Measurements from ENCODE around the gene DENND4B. TPM values are rescaled to one million over a fixed set of nuclear protein-coding genes. Genes with fewer than 3 reads are reported as not detected.

DENND4B gene
- total and polyA plus RNA-seq, 10 of the 15 experiments (the other 5 are each of a cell fraction or from before 2014, with no cell fraction given) = 12.0 to 74.8 (median 22.7) TPM

DNA sequence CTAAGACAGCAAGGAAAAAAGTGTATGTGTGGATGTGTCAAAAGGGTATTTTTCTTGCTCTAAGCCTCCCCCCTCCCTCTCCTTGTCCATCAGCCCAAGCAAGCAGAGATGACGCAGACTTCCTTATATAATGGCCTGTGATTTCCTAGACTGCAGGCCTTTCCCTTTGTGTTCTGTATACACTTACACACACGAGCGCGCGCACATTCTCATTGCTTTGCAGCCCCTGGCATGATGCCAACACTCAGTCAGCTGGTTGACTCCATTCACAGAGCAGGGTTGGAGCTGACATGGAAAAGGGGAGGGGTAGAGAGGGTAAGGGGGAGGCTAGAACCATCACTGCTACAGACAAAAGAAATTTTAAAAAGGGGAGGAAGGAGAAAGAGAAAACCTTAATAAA is 65.6 kb downstream of the DENND4B start (continued):
- TF ChIP-seq, protein P1, sequence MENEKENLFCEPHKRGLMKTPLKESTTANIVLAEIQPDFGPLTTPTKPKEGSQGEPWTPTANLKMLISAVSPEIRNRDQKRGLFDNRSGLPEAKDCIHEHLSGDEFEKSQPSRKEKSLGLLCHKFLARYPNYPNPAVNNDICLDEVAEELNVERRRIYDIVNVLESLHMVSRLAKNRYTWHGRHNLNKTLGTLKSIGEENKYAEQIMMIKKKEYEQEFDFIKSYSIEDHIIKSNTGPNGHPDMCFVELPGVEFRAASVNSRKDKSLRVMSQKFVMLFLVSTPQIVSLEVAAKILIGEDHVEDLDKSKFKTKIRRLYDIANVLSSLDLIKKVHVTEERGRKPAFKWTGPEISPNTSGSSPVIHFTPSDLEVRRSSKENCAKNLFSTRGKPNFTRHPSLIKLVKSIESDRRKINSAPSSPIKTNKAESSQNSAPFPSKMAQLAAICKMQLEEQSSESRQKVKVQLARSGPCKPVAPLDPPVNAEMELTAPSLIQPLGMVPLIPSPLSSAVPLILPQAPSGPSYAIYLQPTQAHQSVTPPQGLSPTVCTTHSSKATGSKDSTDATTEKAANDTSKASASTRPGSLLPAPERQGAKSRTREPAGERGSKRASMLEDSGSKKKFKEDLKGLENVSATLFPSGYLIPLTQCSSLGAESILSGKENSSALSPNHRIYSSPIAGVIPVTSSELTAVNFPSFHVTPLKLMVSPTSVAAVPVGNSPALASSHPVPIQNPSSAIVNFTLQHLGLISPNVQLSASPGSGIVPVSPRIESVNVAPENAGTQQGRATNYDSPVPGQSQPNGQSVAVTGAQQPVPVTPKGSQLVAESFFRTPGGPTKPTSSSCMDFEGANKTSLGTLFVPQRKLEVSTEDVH (IDR thresholded peaks at IDR 0.05; ENCODE audit: low read depth, partially characterized antibody) = no peak
- TF ChIP-seq MXI1 (IDR thresholded peaks at IDR 0.05; ENCODE audit: low read depth, low read length) = no peak

DNA sequence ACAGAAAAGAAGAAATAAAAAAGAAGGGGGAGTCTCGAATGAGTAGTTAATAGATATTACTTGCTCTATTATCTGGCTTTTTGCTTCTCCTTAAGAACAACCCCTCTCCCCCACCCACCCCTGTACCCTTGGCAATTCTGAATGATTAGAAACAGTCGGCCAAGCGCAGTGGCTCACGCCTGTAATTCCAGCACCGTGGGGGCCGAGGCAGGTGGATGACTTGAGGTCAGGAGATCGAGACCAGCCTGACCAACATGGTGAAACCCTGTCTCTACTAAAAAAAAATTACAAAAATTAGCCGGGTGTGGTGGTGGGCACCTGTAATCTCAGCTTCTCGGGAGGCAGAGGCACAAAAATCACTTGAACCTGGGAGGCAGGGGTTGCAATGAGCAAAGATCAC is 66.5 kb downstream of the DENND4B start:
- RAD21 ChIA-PET (ENCODE audit: unreplicated experiment) = no interaction called here

More for the DNA sequence above, 66.5 kb downstream of the DENND4B start:
- TF ChIP-seq POLR2AphosphoS5 (IDR thresholded peaks at IDR 0.05; ENCODE audit: low read length) = no peak
- TF ChIP-seq BACH1 (IDR thresholded peaks at IDR 0.05; ENCODE audit: borderline replicate concordance) = no peak
- TF ChIP-seq ZNF207 (IDR thresholded peaks at IDR 0.05; ENCODE audit: borderline replicate concordance) = no peak
- TF ChIP-seq, protein P2, sequence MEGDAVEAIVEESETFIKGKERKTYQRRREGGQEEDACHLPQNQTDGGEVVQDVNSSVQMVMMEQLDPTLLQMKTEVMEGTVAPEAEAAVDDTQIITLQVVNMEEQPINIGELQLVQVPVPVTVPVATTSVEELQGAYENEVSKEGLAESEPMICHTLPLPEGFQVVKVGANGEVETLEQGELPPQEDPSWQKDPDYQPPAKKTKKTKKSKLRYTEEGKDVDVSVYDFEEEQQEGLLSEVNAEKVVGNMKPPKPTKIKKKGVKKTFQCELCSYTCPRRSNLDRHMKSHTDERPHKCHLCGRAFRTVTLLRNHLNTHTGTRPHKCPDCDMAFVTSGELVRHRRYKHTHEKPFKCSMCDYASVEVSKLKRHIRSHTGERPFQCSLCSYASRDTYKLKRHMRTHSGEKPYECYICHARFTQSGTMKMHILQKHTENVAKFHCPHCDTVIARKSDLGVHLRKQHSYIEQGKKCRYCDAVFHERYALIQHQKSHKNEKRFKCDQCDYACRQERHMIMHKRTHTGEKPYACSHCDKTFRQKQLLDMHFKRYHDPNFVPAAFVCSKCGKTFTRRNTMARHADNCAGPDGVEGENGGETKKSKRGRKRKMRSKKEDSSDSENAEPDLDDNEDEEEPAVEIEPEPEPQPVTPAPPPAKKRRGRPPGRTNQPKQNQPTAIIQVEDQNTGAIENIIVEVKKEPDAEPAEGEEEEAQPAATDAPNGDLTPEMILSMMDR (IDR thresholded peaks at IDR 0.05 in 2 of 3, conservative IDR thresholded peaks at IDR 0.05 in 1 of 3; ENCODE audit: control insufficient read depth in 2 of 3, extremely low read depth in 1 of 3, insufficient read depth in 1 of 3, low read depth in 3 of 3, low read length in 3 of 3) = no peak
- no peak for TF ChIP-seq TCF7 (IDR thresholded peaks at IDR 0.05; ENCODE audit: borderline replicate concordance)
- TF ChIP-seq CBX5 (IDR thresholded peaks at IDR 0.05; ENCODE audit: low read depth) = no peak
- TF ChIP-seq RELA (IDR thresholded peaks at IDR 0.05; ENCODE audit: borderline replicate concordance, partially characterized antibody) = no peak
- no peak for TF ChIP-seq SMC3 (IDR thresholded peaks at IDR 0.05; ENCODE audit: borderline replicate concordance, low read length)
- no peak for TF ChIP-seq MTA3 (IDR thresholded peaks at IDR 0.05; ENCODE audit: borderline replicate concordance, low read length)
- no peak for TF ChIP-seq RCOR1 (conservative IDR thresholded peaks at IDR 0.05; ENCODE audit: low read depth, low read length)
- TF ChIP-seq ZNF687 (IDR thresholded peaks at IDR 0.05) = no peak
- TF ChIP-seq NRF1 (conservative IDR thresholded peaks at IDR 0.05; ENCODE audit: low read depth, low read length) = no peak
- TF ChIP-seq CBX3 (IDR thresholded peaks at IDR 0.05; ENCODE audit: borderline replicate concordance, low read depth) = no peak
- H3K4me3 ChIP-seq = no peak overlapping the region
- FAIRE-seq (no peak), ATAC-seq (no peak), DNase-seq (ENCODE audit: low read depth, low spot score) (no peak)
- POLR2A ChIA-PET = no interaction called here
- BruUV-seq (replicated peaks) = no TSS peak
- SMC1A ChIA-PET (ENCODE audit: uncharacterized antibody, unreplicated experiment) = interaction anchor here (1.3 kb wide), 1 partner anchor 64 kb away, joined by 5 read pairs; no protein-coding TSS in a partner anchor
- no peaks in the 10 kb centered on the region; the same call in 1 of the 2 replicates for H3K4me1 ChIP-seq (ENCODE audit: control insufficient read depth, insufficient read depth, low read length)
- H3K9ac ChIP-seq (ENCODE audit: control insufficient read depth, insufficient read depth, low read length) = no peak overlapping the region
- peaks cover 69% of the 10 kb centered on the region for H3K79me2 ChIP-seq (ENCODE audit: control insufficient read depth, insufficient read depth, low read length)
- intact Hi-C loops (cut with micrococcal nuclease; ENCODE audit: unreplicated experiment) (no loop called here), in situ Hi-C loops (cut with MboI) (no loop called here)
- no peak overlapping the region for H3K27ac ChIP-seq (ENCODE audit: control insufficient read depth, insufficient read depth)
- peaks cover 3 to 5% of the 10 kb centered on the region in 2 experiments; a peak in 2 of 4 replicates for H3K36me3 ChIP-seq (ENCODE audit: control insufficient read depth in 2 of 2, insufficient read depth in 2 of 2, low read length in 1 of 2)
- H3K9me3 ChIP-seq (replicated peaks; ENCODE audit: control insufficient read depth, insufficient read depth, low read length) = no peaks in the 10 kb centered on the region
- 93% methylated on average over 9 of the region's 9 CpGs for WGBS (ENCODE audit: insufficient coverage, insufficient replicate concordance, low lambda C conversion rate, missing lambda C conversion rate)
- H2AFZ ChIP-seq (ENCODE audit: control insufficient read depth, low read depth, low read length) = no peak overlapping the region
- H4K20me1 ChIP-seq (ENCODE audit: control insufficient read depth, insufficient read depth) = no peaks in the 10 kb centered on the region; the same call in 1 of the 2 replicates
- no peak overlapping the region for H3K4me2 ChIP-seq (ENCODE audit: control insufficient read depth, insufficient read depth)
- H3K27me3 ChIP-seq (replicated peaks in 1 of 2; ENCODE audit: control insufficient read depth in 2 of 2, insufficient read depth in 2 of 2, low read length in 1 of 2) = no peaks in the 10 kb centered on the region
- CTCF ChIA-PET = interaction anchor here (1.0 kb wide), 1 partner anchor 14 kb away, joined by 3 read pairs; no protein-coding TSS in a partner anchor

Measured in GM12878 (cell line).